Femur (tissue), 1 donor: ENCODE data around the gene ZNF662.

Source experiments
- DNase-seq: peaks from one replicate; pipeline ENCODE4 v3.0.0-alpha.2; 2017

The ZNF662 gene

GRCh38 chr3:42891042-42891441, 14.9 kb upstream of the ZNF662 start:
- DNase-seq = no peak

- no peak for DNase-seq
These were observed 13.8 kb upstream of the ZNF662 start for GRCh38 chr3:42892169-42892568.

- DNase-seq = no peak
These were observed 13.1 kb upstream of the ZNF662 start for GRCh38 chr3:42892807-42893206.

- DNase-seq = no peak
These were observed 11.0 kb upstream of the ZNF662 start for GRCh38 chr3:42894698-42895579.

GRCh38 chr3:42895580-42895868, 10.4 kb upstream of the ZNF662 start:
- no peak for DNase-seq

- DNase-seq = no peak
These were observed 6.9 kb upstream of the ZNF662 start for GRCh38 chr3:42898896-42899675.

GRCh38 chr3:42900226-42901072, 5.5 kb upstream of the ZNF662 start:
- no peak for DNase-seq

- DNase-seq = no peak
These were observed 4.9 kb upstream of the ZNF662 start for GRCh38 chr3:42901073-42901415.

GRCh38 chr3:42902257-42902656, 3.7 kb upstream of the ZNF662 start:
- no peak for DNase-seq

- no peak for DNase-seq
These were observed 1.9 kb upstream of the ZNF662 start for GRCh38 chr3:42904076-42904475.

GRCh38 chr3:42905740-42906069, 237 bp upstream of the ZNF662 start:
- no peak for DNase-seq

GRCh38 chr3:42906848-42907183, 874 bp downstream of the ZNF662 start:
- DNase-seq = no peak

- no peak for DNase-seq
These were observed 2.7 kb downstream of the ZNF662 start for GRCh38 chr3:42908675-42909074.

- DNase-seq = no peak
These were observed 5.6 kb downstream of the ZNF662 start for GRCh38 chr3:42911551-42911950.

- DNase-seq = no peak
These were observed 9.0 kb downstream of the ZNF662 start for GRCh38 chr3:42914771-42915515.

GRCh38 chr3:42923606-42924005, 17.7 kb downstream of the ZNF662 start:
- no peak for DNase-seq

- no peak for DNase-seq
These were observed 20.4 kb downstream of the ZNF662 start for GRCh38 chr3:42926310-42926709.

- DNase-seq = no peak
These were observed 28.2 kb downstream of the ZNF662 start for GRCh38 chr3:42934111-42934510.

- no peak for DNase-seq
These were observed 29.0 kb downstream of the ZNF662 start for GRCh38 chr3:42934910-42935309.

- no peak for DNase-seq
These were observed 29.5 kb downstream of the ZNF662 start for GRCh38 chr3:42935472-42935871.

GRCh38 chr3:42936157-42936981, 30.4 kb downstream of the ZNF662 start:
- peak; percentile 71 for DNase-seq

- DNase-seq = no peak
These were observed 31.4 kb downstream of the ZNF662 start for GRCh38 chr3:42937334-42937733.
